Stomach (tissue), 4 donors: Measurements from ENCODE around the gene ZNF185.

Experiments
- CTCF ChIP-seq, 7 experiments: fragments of 450-650 bp in 4 of 7; fragments of 200-600 bp in 3 of 7; sonication (generic) in 3 of 7; IDR thresholded peaks; one replicate each; pipeline ENCODE4 v1.5.1; 2016 to 2019; ENCODE audit warnings: antibody characterized with exemption in 7 of 7, control low read depth in 2 of 7, mild to moderate bottlenecking in 1 of 7
- EP300 ChIP-seq: sonication (generic); formaldehyde crosslinking; IDR thresholded peaks from one replicate; pipeline ENCODE4 v1.6.1; 2017; ENCODE audit warnings: antibody characterized with exemption
- POLR2A ChIP-seq, 4 donors: fragments of 450-650 bp; IDR thresholded peaks; one replicate each; pipeline ENCODE4 v1.6.1; 2016; ENCODE audit warnings: antibody characterized with exemption in 4 of 4, control low read depth in 2 of 4, mild to moderate bottlenecking in 1 of 4, moderate library complexity in 1 of 4

- TF ChIP-seq POLR2A (IDR thresholded peaks at IDR 0.05) (no peak), CTCF (IDR thresholded peaks at IDR 0.05) (no peak), EP300 (no peak)
Measured at GRCh38 chrX:152945021-152945979, 47.4 kb downstream of the ZNF185 start.
